KMS-11 (cell line): ENCODE results near the gene OR10D3.

Source experiments
- H2AFZ ChIP-seq: fragments of 200-600 bp; sonication (generic); 2 replicates; pipeline ENCODE4 v1.6.1; 2016; ENCODE audit warnings: antibody characterized with exemption, mixed run types, low read depth
- H3K27ac ChIP-seq: fragments of 200-600 bp; sonication (generic); 2 replicates; pipeline ENCODE4 v1.6.1; 2016; ENCODE audit warnings: mild to moderate bottlenecking, mixed run types
- H3K27me3 ChIP-seq: fragments of 200-600 bp; sonication (generic); 2 replicates; pipeline ENCODE4 v1.6.1; 2017; ENCODE audit warnings: mild to moderate bottlenecking, low read depth, mixed run types, moderate library complexity; ENCODE audit not compliant: insufficient read depth
- H3K36me3 ChIP-seq: fragments of 200-600 bp; sonication (generic); 2 replicates; pipeline ENCODE4 v1.6.1; 2017; ENCODE audit warnings: mild to moderate bottlenecking, mixed run types; ENCODE audit not compliant: insufficient read depth
- H3K4me1 ChIP-seq: fragments of 200-600 bp; sonication (generic); 2 replicates; pipeline ENCODE4 v1.6.1; 2016; ENCODE audit warnings: mild to moderate bottlenecking, low read depth, mixed run types; ENCODE audit not compliant: poor library complexity, severe bottlenecking
- H3K4me2 ChIP-seq: fragments of 200-600 bp; sonication (generic); 2 replicates; pipeline ENCODE4 v1.7.0; 2016; ENCODE audit warnings: mild to moderate bottlenecking, mixed run types
- H3K4me3 ChIP-seq: fragments of 200-600 bp; sonication (generic); IDR thresholded peaks from 2 replicates; pipeline ENCODE4 v1.6.1; 2017; ENCODE audit warnings: low read depth, low read length, mixed read lengths; ENCODE audit not compliant: insufficient read depth
- H3K79me2 ChIP-seq: fragments of 200-600 bp; sonication (generic); 2 replicates; pipeline ENCODE4 v1.6.1; 2016; ENCODE audit warnings: low read depth, mixed run types; ENCODE audit not compliant: insufficient read depth
- H3K9ac ChIP-seq: fragments of 200-600 bp; sonication (generic); 2 replicates; pipeline ENCODE4 v1.6.1; 2016; ENCODE audit warnings: mild to moderate bottlenecking, mixed run types
- H4K20me1 ChIP-seq: fragments of 200-600 bp; sonication (generic); 2 replicates; pipeline ENCODE4 v1.6.1; 2016; ENCODE audit warnings: mild to moderate bottlenecking, mixed run types; ENCODE audit not compliant: insufficient read depth
- TF ChIP-seq, protein P1 (sequence below): fragments of 200-600 bp; sonication (generic); conservative IDR thresholded peaks from 2 replicates; pipeline ENCODE4 v1.6.1; 2017; ENCODE audit warnings: low read depth, mild to moderate bottlenecking, antibody characterized with exemption, low read length, moderate library complexity, mixed read lengths

Gene OR10D3

DNA sequence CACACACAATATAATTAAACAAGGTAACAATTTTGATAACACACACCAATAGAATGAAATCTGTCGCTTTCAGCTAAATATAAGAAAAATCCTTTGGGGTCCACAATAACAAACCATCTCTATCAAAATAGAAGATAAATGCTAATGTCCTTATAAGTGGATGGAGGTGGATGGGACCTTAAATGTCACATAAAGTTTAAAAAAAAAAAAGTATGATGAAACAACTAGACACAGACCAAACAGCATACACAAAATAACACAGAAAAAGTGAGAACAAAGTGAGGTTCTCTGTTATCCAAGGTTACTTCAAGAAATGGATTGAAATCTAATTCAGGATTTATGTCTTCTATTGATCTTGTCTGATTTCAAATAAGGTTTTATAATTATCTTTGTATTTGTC, 10.5 kb upstream of the OR10D3 start:
- H3K9ac ChIP-seq, result no peak overlapping the region
- no peak overlapping the region for H3K4me2 ChIP-seq
- H3K27me3 ChIP-seq, result no peaks in the 10 kb centered on the region
- H3K27ac ChIP-seq, result no peak overlapping the region
- H3K4me3 ChIP-seq, result no peak overlapping the region
- no peaks in the 10 kb centered on the region for H3K79me2 ChIP-seq
- no peaks in the 10 kb centered on the region for H3K36me3 ChIP-seq
- H4K20me1 ChIP-seq, result no peaks in the 10 kb centered on the region
- no peak overlapping the region for H2AFZ ChIP-seq
- TF ChIP-seq, protein P1, sequence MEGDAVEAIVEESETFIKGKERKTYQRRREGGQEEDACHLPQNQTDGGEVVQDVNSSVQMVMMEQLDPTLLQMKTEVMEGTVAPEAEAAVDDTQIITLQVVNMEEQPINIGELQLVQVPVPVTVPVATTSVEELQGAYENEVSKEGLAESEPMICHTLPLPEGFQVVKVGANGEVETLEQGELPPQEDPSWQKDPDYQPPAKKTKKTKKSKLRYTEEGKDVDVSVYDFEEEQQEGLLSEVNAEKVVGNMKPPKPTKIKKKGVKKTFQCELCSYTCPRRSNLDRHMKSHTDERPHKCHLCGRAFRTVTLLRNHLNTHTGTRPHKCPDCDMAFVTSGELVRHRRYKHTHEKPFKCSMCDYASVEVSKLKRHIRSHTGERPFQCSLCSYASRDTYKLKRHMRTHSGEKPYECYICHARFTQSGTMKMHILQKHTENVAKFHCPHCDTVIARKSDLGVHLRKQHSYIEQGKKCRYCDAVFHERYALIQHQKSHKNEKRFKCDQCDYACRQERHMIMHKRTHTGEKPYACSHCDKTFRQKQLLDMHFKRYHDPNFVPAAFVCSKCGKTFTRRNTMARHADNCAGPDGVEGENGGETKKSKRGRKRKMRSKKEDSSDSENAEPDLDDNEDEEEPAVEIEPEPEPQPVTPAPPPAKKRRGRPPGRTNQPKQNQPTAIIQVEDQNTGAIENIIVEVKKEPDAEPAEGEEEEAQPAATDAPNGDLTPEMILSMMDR, result no peak
- no peaks in the 10 kb centered on the region for H3K4me1 ChIP-seq

DNA sequence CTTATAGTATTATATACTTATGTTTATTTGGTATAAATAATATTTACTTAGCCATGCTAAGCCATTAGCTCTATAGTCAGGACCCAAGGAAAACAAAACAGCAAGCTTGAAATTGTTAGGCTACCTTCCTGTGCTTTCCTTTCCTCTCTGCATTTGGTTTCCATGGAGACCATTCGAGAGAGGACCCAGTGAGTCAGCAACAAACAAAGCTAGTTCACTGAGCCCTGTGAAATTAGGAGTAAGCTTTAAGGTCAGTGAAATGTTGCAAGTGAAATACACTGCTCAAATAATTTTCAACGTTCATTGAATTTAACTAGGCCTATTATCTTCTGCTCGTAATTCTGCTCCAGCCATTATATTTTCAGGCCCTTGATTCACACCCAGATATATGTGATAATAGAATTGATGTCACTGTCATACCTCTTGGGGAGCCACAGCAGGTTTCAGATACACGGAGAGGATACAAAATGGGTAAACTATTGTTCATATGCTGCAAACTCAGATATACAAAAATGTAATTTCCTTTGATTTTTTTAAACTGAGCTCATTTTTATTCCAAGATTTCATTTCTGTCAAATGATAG, 9.1 kb upstream of the OR10D3 start:
- Histone ChIP-seq H3K4me2 (no peak overlapping the region), H3K79me2 (no peaks in the 10 kb centered on the region), H2AFZ (no peak overlapping the region), H3K4me1 (no peaks in the 10 kb centered on the region), H3K27ac (no peak overlapping the region), H4K20me1 (no peaks in the 10 kb centered on the region), H3K9ac (no peak overlapping the region), H3K4me3 (no peak overlapping the region), H3K27me3 (no peaks in the 10 kb centered on the region), H3K36me3 (no peaks in the 10 kb centered on the region)
- TF ChIP-seq, protein P1, result no peak

DNA sequence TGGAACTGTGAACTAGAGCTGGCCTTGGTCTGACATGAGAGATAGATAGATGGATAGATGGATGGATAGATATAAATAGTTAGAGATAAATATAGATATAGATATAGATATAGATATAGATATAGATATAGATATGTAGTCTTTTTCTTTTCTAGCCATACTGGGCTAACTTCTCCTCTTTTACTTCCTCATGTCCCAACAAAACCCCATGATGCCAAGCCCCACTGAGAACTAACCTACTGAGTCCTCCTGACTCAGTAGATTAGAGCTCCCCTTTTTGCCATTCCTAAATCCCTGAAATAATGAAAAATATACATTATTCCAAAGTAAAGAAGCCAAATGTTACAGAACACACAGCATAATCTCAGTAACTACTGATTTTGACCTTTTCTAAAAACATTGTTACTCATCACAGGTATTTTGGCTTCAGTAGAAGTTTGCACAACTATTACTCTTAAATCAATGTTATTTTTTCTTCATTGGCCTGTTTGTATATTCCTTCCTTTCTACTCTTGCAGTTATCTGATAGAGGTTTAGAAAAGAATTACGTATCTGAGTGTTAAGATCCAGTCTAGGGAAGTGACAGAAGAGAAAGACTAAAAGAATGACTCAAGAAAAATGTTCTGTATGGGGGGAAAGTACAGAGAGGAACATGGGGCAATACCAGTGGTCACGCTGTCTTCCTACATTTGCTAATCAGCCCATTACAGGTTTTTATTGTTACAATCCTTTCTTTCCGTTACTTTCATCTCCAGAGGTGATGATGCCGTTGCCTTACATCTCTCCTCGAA, 6.0 kb upstream of the OR10D3 start:
- Histone ChIP-seq H3K4me3 (no peak overlapping the region), H3K79me2 (no peaks in the 10 kb centered on the region), H3K9ac (no peak overlapping the region), H3K27ac (no peak overlapping the region), H3K4me2 (no peak overlapping the region), H4K20me1 (no peaks in the 10 kb centered on the region), H3K36me3 (no peaks in the 10 kb centered on the region), H3K27me3 (no peaks in the 10 kb centered on the region), H3K4me1 (no peaks in the 10 kb centered on the region), H2AFZ (no peak overlapping the region)
- TF ChIP-seq, protein P1, result no peak

DNA sequence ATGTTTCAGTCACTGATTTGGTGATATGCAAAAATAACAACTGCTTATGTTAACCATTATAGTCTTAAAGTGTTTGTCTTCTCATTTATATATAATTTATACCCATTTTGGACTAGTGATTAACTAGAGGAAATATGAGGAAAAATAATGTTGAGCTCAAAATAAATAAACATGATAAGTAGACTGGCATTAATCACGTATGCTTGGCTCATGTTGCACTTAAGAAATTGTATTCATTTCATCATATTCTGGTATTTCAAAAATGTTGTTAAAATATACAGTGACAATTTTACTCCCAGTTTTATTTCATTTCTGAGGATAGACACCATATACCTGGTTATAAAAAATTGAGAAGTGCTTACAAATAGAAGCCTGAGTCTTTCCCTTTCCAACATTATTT, 3.8 kb upstream of the OR10D3 start:
- Histone ChIP-seq H3K36me3 (no peaks in the 10 kb centered on the region), H3K4me2 (no peak overlapping the region), H4K20me1 (no peaks in the 10 kb centered on the region), H2AFZ (no peak overlapping the region), H3K4me1 (no peaks in the 10 kb centered on the region), H3K9ac (no peak overlapping the region), H3K4me3 (no peak overlapping the region), H3K27ac (no peak overlapping the region), H3K79me2 (no peaks in the 10 kb centered on the region), H3K27me3 (no peaks in the 10 kb centered on the region)
- TF ChIP-seq, protein P1, result no peak
